NK-92 treated with Interleukin-12 subunit alpha and Interleukin-12 subunit beta, amount 100 ng/mL, for 24 hours (cell line): Measurements from ENCODE around the gene ERCC6.

Source experiments
- DNase-seq: peaks from one replicate; lab custom pipeline; 2025; lab: John Stamatoyannopoulos, UW

The ERCC6 gene

DNA sequence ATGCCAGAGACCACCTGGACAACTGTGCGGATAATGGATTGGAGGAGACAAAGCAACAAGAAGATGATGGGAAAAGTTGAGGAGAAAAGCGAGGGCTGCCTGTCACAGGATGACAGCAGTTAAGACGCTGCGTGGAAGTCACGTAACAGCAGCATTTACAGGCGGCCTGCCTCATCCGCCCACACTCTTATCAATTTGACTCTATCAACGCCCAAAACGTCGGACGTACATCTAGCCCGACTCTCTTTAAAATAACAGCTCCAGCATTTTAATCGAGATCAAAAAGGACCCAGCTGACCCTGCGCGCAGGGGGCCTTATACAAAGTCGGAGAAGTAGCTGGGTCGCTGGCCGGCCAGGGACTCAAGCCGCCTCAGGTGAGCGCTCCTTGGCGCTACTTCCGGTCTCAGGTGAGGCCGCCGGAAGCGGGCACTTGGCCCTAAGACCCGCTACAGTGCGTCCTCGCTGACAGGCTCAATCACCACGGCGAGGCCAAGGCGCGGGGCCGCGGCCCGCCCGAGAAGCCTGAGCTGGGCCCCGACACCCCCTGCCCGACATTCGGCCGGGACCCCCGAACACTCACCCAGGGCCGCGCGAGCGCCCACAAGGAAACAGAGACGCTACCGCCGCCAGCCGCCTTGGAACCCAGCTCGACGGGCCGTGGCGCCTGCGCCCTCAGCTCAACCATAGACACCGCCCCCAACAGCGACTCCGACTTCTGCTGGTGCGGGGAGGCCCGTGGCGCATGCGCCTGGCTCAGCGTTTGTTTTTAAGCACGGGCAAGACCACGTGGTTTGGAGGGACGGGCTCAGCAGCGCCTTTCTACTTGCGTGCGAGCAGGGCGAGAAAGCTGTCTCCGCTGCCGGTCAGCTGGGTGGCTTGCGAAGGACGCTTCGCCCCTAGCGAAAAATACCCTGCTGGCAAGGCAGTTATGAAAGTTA, at the start of gene ERCC6:
Gene ERCC6 (minus strand): TSS at position 741 of the 939 bp plus-strand sequence.
- peak; percentile 96 for DNase-seq

DNA sequence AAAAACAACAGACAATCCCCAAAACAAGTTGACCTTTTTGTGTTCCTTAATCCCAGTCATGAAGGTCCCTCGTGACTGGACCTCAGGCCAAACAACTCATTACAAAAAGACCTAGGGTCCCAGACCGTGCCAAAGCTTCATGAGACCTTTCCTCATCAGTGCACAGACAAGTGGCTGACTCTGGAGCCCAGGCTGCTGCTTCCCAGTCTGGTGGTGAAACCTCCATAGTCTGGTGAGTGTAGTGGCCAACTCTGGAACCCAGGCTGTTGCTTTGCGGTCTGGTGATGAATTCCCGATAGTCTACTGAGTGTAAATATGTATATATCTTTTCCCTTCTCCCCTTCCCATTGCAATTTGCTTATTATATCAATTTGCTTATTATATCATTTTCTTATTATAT, 49.1 kb upstream of the ERCC6 start:
- no peak for DNase-seq

- no peak for DNase-seq
Observed at GRCh38 chr10:49585387-49585786, 46.5 kb upstream of the ERCC6 start.

DNA sequence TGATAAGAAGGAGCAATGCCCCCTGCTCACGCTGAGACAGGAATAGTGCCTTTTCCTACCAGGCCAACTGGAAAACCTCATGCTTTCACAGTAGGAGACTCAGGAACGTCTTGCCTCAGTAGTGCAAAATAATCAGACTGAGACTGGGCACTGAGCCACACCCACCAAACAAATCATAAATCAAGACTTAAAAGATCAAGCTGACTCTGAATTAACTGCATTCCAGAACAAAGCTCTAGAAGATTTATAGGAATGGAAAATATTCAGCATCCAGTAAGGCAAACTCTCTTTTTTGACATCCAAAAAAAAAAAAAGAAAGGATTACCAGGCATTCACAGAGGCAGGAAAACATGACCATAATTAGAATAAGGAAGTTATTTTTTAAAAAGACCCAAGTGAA, 40.7 kb upstream of the ERCC6 start:
- no peak for DNase-seq

DNA sequence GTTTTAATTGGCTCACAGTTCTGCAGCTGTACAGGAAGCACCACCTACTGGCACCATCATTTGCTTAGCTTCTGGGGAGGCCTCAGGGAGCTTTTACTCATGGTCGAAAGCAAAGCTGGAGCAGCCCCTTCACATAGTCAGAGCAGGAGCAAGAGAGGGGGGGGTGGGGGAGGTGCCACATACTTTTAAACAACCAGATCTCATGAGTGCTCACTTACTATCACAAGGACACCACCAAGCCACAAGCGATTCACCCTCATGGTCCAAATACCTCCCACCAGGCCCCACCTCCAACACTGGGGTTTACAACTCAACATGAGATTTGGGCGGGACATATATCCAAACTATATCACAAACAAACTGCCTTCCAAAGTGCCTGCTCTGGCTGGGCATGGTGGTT, 39.5 kb upstream of the ERCC6 start:
- no peak for DNase-seq

DNA sequence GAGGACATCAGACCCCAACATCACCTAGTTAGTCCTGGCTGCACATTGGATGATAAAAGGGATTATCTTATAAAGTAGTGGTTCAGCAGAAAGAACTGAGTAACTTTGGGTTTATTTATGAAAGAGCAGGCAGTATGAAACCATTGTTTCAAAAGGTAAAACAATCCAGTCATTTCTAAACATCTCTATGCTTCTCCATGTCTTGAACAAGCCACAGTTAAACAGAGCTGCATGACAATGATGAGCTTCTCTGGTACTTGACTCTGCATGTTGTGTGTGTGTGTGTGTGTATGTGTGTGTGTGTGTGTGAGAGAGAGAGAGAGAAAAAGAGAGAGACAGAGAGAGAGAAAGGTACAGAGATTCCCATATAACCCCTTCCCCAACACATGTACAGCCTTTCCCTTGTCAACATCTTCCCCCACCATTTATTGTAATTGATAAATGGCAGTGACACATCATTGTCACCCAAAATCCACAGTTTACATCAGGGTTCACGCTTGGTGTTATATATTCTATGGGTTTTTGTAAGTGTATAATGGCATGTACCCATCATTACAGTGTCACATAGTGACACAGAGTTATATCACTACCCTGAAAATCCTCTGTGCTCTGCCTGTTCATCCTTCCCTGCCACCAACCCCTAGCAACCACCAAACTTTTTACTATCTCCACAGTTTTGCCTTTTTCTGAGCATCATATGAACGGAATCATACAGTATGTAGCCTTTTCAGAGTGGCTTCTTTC, 38.4 kb upstream of the ERCC6 start:
- DNase-seq: no peak

- DNase-seq: no peak
Observed at GRCh38 chr10:49575489-49576072, 36.7 kb upstream of the ERCC6 start.

GRCh38 chr10:49572594-49573114, 33.7 kb upstream of the ERCC6 start:
- no peak for DNase-seq

GRCh38 chr10:49571388-49571787, 32.5 kb upstream of the ERCC6 start:
- DNase-seq: no peak

- no peak for DNase-seq
Observed at GRCh38 chr10:49569031-49569631, 30.2 kb upstream of the ERCC6 start.

DNA sequence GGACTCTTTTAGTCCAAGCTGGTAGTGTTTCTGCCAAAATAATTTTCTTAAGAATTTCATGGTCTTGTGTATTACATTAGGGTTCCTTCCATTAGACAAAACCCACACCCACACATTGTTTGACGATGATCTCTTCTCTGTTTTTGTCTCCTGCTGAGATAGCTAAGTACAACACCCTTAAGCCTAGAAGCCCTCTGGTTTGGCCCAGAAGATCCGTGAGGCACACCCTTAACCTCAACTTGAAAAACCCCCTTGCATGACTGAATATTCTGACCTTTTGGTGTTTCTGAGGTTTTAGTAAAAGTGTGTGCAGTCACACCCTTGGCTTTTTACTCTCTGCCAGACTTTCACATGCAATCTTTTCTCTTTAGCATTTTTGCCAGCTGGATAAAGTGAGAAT, 29.3 kb upstream of the ERCC6 start:
- no peak for DNase-seq

DNA sequence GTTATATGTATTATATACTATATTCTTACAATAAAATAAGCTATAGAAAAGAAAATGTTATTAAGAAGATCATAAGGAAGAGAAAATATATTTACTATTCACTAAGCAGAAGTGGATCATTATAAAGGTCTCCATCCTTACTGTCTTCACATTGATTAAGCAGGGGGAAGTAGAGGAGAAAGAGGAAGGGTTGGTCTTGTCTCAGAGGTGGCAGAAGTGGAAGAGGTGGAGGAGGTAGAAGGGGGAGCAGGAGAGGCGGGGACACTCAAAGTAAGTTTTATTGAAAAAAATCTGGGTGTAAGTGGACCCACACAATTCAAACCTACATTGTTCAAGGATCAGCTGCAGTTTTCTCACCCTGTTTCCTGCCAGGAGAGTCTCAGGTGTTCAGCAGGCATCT, 28.9 kb upstream of the ERCC6 start:
- no peak for DNase-seq

DNA sequence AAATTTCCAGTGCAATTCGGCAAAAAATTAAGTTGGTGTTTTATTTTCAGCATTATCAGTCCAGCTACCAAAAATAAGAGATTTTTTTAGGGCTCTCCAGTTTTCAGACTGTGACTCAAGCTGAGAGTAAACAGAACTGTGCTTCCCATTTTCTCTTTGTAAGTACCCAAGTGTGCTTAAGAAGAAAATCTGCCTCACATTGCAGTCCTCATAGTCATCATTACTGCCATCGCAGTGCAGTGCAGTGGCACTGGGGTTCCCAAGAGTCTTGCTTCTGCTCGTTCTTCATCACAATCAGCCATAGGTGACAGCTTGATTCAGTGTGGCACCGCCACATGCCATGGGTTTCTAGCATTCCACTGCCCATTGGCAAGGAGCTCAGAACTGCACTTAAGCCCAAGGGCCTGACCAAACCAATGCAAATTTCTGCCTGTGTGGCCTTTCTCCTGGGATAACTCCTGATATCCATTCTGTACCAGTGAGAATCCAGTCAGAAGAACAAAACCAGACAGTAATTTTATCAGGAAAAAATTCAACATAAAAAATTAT, 25.6 kb upstream of the ERCC6 start:
- DNase-seq: no peak

- DNase-seq: no peak
Observed at GRCh38 chr10:49562893-49563292, 24.0 kb upstream of the ERCC6 start.

DNA sequence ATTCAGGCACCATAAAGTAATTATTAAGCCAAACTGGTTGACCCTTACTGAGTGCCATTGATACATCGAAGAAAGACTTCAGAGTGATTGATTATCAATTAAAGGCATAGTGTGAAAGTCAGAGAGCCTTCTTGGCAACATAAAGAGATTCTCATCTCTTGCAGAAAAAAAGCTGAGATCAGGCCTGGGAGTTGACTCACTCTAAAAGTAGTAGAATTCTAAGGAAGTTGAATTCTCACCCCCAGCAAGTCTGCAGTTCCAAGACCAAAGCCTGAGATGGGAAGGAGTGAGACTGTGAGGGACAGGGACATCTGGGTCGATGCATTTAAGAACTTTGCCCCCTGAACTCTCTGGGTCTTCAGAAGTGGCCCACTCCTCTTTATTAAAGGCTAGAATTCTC, 21.6 kb upstream of the ERCC6 start:
- DNase-seq: no peak

DNA sequence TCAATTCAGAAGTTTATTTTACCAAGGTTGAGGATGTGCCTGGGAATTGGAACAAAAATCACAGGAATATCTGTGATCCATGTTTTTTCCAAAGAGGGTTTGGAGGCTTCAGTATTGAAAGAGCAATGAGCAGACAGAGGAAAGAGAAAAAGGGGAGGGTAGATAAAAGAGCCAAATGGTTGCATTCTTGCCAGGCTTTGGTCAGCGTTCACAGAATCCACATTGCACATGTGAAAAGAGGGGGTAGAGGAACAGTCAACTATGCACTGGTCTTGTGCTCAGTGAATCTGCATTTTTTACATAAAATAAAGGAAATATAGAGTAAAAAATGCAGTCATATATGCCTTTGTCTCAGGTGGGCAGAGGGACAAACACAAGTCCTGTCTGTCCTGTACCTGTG, 20.6 kb upstream of the ERCC6 start:
- DNase-seq: no peak

DNA sequence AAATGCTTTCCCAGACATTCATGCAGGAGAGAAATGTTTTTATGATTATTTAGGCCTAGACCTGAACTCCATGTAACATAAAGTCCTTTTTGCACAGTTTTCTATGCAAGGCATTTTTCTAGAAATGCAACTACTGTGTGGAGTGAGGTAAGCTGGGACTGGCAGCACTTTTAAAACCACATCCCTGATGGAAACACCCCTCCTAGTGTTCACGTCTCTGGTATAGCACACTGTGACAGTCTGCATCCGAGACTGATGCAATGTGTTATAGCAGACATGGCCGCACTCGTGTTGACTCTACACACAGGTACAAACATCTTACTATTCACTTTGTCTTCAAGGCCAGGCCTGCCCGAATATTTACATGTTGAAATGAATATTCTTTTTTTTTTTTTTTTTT, 19.3 kb upstream of the ERCC6 start:
- no peak for DNase-seq

- no peak for DNase-seq
Observed at GRCh38 chr10:49557681-49558080, 18.8 kb upstream of the ERCC6 start.

DNA sequence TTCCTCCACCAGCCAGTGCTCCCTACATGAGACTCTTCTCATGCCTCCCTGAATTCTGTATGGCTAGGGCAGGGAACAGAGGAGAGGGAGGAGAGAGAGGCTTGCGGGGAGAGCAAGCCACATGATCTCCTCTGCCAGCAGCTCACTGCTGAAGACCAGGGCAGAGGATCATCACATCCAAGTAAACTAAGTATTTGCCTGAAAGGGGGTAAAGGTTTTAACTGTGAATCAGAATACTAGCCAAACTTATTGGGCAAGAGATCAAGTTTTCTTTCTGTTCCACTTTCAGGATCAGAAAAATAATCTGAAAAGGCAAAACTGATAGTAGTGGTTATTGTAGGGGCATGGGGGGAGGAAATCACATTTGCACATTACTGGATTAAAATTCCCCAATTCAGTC, 17.8 kb upstream of the ERCC6 start:
- no peak for DNase-seq

GRCh38 chr10:49552277-49552676, 13.4 kb upstream of the ERCC6 start:
- no peak for DNase-seq

DNA sequence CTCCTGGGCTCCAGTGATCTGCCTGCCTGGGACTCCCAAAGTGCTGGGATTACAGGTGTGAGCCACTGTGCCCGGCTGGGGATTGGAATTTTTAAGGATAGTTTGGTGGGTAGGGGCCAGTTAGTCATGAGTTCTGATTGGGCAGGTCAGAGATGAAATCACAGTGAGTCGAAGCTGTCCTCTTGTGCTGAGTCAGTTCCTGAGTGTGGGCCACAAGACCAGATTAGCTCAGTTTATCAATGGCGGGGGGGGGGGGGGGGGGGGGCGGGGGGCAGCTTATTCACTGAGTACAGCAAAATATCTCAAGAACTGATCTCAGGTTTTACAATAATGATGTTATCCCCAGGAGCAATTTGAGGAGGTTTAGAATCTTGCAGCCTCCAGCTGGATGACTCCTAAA, 11.6 kb upstream of the ERCC6 start:
- DNase-seq: no peak
